ENCODE measurements around the gene VARS2. TPM values are rescaled to one million over a fixed set of nuclear protein-coding genes. Genes with fewer than 3 reads are reported as not detected.

VARS2 gene
- total and polyA plus RNA-seq, 7 donors, result 6.7 to 23.0 (median 8.0) TPM

DNA sequence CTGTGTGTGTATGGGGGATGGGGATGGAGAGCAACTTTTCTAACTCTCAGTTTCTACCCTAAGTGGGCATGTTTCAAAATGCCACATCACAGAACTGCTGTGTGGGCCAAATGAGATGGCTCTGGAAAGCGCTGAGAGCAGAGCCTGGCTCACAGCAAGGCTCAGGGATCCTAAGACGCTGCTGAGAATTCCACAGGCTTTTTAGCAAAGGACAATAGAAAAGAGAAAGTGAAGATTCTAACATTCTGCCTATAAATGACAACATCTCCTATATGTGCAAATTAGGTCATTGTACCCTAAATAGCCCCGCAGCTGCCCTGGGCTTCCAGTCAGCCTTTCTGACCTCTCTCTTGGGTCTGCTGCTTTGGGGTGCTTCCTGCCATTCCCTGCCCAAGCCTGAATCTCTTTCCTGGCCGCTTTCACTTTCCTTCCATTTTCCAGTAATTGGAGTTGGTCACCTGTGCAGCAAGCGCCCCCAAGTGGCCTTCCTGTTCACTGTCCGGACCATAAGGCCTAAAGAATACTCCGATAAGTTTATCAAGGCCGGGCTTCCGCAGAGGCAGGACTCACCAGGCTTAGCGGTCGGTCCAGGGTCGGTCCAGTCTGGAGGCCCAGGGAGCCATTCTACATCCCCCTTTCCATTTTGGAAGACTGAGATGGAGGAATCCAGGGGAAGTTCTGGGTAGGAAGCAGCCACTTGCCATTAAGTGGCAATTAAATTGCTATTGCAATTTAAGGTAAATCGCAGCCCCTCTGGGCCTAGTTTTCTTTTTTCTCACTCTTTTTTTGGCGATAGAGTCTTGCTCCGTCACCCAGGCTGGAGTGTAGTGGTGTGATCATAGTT is 36.4 kb upstream of the VARS2 start:
- WGBS, 2 donors, result 13 to 17% methylated on average over 15 of the region's 15 CpGs
- H3K27ac ChIP-seq, result peak overlapping the region; percentile 81 to 94 (median 88)
- intact Hi-C loops (cut with DNase I), result loop anchor here (1.0 to 2.0 kb wide), 3 partner anchors 37 to 199 kb away; partner anchors contain the start of gene VARS2
- TF ChIP-seq POLR2AphosphoS5 (IDR thresholded peaks at IDR 0.05) (peak in 3 of 4 donors; percentile 54 to 61 (median 54)), POLR2A (IDR thresholded peaks at IDR 0.05) (no peak), EP300 (IDR thresholded peaks at IDR 0.05) (no peak)
- TF ChIP-seq, protein P1, sequence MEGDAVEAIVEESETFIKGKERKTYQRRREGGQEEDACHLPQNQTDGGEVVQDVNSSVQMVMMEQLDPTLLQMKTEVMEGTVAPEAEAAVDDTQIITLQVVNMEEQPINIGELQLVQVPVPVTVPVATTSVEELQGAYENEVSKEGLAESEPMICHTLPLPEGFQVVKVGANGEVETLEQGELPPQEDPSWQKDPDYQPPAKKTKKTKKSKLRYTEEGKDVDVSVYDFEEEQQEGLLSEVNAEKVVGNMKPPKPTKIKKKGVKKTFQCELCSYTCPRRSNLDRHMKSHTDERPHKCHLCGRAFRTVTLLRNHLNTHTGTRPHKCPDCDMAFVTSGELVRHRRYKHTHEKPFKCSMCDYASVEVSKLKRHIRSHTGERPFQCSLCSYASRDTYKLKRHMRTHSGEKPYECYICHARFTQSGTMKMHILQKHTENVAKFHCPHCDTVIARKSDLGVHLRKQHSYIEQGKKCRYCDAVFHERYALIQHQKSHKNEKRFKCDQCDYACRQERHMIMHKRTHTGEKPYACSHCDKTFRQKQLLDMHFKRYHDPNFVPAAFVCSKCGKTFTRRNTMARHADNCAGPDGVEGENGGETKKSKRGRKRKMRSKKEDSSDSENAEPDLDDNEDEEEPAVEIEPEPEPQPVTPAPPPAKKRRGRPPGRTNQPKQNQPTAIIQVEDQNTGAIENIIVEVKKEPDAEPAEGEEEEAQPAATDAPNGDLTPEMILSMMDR (IDR thresholded peaks at IDR 0.05), result peak; percentile 87 to 96 (median 92)
- DNase-seq, result peak; percentile 95
- peaks cover 0 to 39% (median 25%) of the 10 kb centered on the region in 4 donors for H3K4me1 ChIP-seq
- H3K4me3 ChIP-seq, result peak overlapping the region in 3 of 4 donors; percentile 34 to 44 (median 42)
- H3K36me3 ChIP-seq, result no peaks in the 10 kb centered on the region
- no peaks in the 10 kb centered on the region for H3K9me3 ChIP-seq
- no peaks in the 10 kb centered on the region for H3K27me3 ChIP-seq

DNA sequence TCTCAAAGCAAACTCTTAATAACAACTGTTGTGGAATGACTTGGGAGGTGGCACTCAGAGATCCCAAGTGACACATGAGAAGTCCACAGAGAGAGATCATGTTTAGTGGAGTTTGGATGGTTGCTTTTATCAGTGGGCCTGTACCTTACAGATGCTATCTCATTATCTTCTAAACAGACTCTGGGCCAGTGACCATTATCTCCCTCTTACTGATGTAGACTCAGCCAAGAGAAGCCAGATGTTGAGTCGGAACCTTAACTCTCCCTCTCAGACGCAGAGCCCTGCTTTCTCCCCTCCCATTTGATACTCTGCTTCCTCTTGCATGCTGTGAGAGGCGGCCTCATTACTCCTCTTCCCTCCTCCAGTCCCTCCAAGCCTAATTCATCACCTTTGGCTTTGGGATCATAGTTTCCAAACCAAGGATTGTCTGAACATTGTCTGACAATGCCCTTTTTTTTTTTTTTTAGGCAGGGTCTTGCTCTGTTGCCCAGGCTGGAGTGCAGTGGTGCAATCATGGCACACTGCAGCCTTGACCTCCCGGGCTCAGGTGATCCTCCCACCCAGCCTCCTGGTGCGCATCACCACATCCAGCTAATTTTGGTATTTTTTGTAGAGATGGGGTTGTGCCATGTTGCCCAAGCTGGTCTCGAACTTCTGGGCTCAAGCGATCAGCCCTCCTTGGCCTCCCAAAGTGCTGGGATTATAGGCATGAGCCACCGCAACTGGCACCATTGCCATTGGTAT is 34.2 kb upstream of the VARS2 start:
- Histone ChIP-seq H3K27me3 (no peaks in the 10 kb centered on the region), H3K36me3 (no peaks in the 10 kb centered on the region), H3K4me3 (no peak overlapping the region), H3K27ac (no peak overlapping the region), H3K4me1 (peaks cover 0 to 56% (median 36%) of the 10 kb centered on the region in 4 donors), H3K9me3 (no peaks in the 10 kb centered on the region)
- TF ChIP-seq, protein P1 (IDR thresholded peaks at IDR 0.05), result no peak
- TF ChIP-seq EP300 (IDR thresholded peaks at IDR 0.05), result no peak
- TF ChIP-seq POLR2A (IDR thresholded peaks at IDR 0.05), result no peak
- no peak for TF ChIP-seq POLR2AphosphoS5 (IDR thresholded peaks at IDR 0.05)
- intact Hi-C loops (cut with DNase I), result no loop called here
- 90 to 93% methylated on average over 8 of the region's 8 CpGs for WGBS, 2 donors
- DNase-seq, result no peak

DNA sequence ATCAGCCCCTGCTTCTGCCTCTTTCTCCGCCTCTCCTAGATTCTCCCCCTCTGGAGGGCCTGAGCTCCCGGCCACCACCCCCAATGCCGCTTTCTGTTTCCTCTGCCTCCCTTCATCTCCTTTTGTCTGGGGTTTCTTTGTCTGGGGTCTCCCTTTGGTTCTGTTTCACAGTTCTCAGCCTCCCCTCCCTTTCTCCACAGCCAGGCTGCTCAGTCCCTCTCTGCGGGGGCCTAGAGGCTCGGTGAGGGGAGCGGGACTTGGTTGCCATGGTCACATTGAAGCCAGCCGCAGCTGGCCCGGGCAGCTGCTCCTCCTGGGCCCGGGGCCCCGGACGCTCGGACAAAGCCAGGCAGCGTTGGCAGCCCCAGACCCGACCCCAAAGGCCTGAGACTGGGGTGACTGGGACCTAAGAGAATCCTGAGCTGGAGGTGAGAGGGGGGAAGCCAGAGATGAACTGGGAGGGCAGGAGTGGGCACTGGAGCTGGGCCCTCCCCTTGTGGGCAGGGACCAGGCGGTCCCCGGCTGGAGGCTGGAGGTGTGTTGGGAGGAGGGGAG is 33.3 kb upstream of the VARS2 start:
- Histone ChIP-seq H3K4me1 (peaks cover 0 to 58% (median 41%) of the 10 kb centered on the region in 4 donors), H3K27me3 (no peaks in the 10 kb centered on the region), H3K9me3 (no peaks in the 10 kb centered on the region), H3K36me3 (no peaks in the 10 kb centered on the region), H3K27ac (no peak overlapping the region), H3K4me3 (no peak overlapping the region)
- intact Hi-C loops (cut with DNase I), result no loop called here
- TF ChIP-seq EP300 (IDR thresholded peaks at IDR 0.05) (no peak), POLR2A (IDR thresholded peaks at IDR 0.05) (no peak), POLR2AphosphoS5 (IDR thresholded peaks at IDR 0.05) (no peak)
- TF ChIP-seq, protein P1 (IDR thresholded peaks at IDR 0.05), result no peak
- 89 to 94% methylated on average over 16 of the region's 16 CpGs for WGBS, 2 donors
- DNase-seq, result no peak

DNA sequence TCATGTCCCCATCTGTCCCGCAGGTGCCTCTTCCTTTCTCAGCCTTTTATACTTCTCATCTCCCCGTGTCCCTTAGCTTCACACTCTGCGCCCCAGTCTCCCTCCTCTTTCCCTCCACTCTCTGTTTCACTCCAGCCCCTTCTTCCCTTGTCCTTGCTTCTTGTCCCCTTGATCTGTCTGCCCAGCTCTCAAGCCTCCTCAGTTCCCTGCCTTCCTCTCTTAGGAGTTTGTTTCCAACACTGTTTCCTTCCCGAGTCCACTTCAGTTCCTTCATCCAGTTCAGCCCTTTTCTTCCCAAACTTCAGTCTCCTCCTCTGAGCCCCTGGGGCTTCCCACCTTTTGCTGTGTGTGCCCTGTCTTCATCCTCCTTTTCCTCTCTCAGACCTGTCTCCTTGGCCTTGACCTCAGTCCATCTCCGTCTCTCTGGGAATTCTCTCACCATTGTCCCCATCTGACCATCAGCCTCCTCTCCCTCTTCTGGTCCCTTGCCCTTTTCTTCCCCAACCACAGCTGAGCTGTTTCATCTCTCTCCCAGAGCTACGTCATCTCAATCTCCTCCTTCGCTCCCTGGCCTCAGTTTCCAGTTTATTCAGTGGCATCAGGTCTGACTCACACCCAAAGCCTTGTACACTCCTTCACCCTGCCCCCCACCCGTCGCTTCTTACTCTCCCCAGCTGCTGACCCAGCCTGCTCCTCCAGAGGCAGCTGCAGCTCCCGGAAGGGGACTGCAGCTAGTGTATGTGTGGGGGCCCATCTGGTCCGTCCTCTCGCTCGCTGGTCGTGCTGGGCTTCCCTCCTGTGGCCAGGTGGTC is 32.4 kb upstream of the VARS2 start:
- TF ChIP-seq EP300 (IDR thresholded peaks at IDR 0.05) (no peak), POLR2AphosphoS5 (IDR thresholded peaks at IDR 0.05) (no peak), POLR2A (IDR thresholded peaks at IDR 0.05) (no peak)
- TF ChIP-seq, protein P1 (IDR thresholded peaks at IDR 0.05), result no peak
- Histone ChIP-seq H3K27me3 (no peaks in the 10 kb centered on the region), H3K4me3 (no peak overlapping the region), H3K9me3 (no peaks in the 10 kb centered on the region), H3K4me1 (peaks cover 0 to 58% (median 43%) of the 10 kb centered on the region in 4 donors), H3K36me3 (no peaks in the 10 kb centered on the region), H3K27ac (peak overlapping the region; percentile 89 to 95 (median 94))
- intact Hi-C loops (cut with DNase I), result no loop called here
- WGBS, 2 donors, result 78 to 84% methylated on average over 14 of the region's 14 CpGs
- no peak for DNase-seq

Measured in sigmoid colon (tissue), 7 donors.